Measurements from ENCODE around the gene LRRC32.

DNA sequence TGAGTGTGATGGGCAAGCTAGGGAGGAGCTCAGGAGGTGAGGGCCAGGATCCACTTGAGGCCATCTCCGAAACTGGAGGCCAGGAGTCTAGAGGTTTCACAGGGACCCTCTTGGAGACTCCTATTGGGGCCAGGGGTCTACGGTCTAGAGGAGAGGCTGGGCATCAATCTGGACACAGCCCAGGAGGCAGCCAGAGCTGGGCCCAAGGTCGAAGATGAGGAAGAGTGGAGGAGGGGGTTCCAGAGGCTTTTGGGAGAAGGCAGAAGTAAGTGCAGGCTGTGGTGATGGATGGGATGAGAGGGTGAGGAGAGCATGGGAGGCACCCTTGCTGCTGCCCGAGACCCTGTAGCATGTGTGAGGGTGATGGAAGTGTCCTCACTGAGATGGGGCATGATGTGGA lies 56.6 kb downstream of the LRRC32 start:
- no peak for TF ChIP-seq CTCF (IDR thresholded peaks at IDR 0.05)
- TF ChIP-seq POLR2A (IDR thresholded peaks at IDR 0.05; ENCODE audit: low read depth) = no peak
- no peak for TF ChIP-seq POLR2AphosphoS5 (IDR thresholded peaks at IDR 0.05)
- TF ChIP-seq EP300 (IDR thresholded peaks at IDR 0.05) = no peak
